ENCODE measurements around the gene AFAP1. TPM values are rescaled to one million over a fixed set of nuclear protein-coding genes. Genes with fewer than 3 reads are reported as not detected.
A peak's percentile ranks its signal among the peaks of the same experiment; 100 is the strongest.

Gene AFAP1
- total and polyA plus RNA-seq, 2 of the 4 experiments (the other 2 are of a cell fraction), result 48.2 to 80.9 TPM

- H4K91ac ChIP-seq (ENCODE audit: insufficient read depth, low read depth, low read length), result no peak overlapping the region
- no peak overlapping the region for H2BK20ac ChIP-seq (ENCODE audit: low read depth, low read length)
- no peaks in the 10 kb centered on the region for H3K27me3 ChIP-seq (ENCODE audit: control insufficient read depth, insufficient read depth, low read length)
- ATAC-seq (ENCODE audit: low read depth), result no peak
- intact Hi-C loops (cut with micrococcal nuclease) (no loop called here), dilution Hi-C loops (cut with HindIII; ENCODE audit: low sequenced_read_pairs, unreplicated experiment) (no loop called here), in situ Hi-C loops (cut with MboI; ENCODE audit: low sequenced_read_pairs) (no loop called here)
- H4K8ac ChIP-seq (ENCODE audit: low read depth in 2 of 2, low read length in 2 of 2), result 0 out of 4 replicates have a peak overlapping the region, but pooled peaks of 1 of the 2 experiments have one; percentile 0
- H3K4me2 ChIP-seq (ENCODE audit: low read depth, low read length), result no peak overlapping the region
- no peak overlapping the region for H3K4me3 ChIP-seq (ENCODE audit: insufficient read depth, low read depth, low read length)
- no peak overlapping the region for H3K23ac ChIP-seq (ENCODE audit: low read depth, low read length)
- no peak overlapping the region for H3K27ac ChIP-seq (ENCODE audit: insufficient read depth, low read length)
- peak; percentile 62 for DNase-seq
- H3K4me1 ChIP-seq (ENCODE audit: control insufficient read depth, insufficient read depth, low read length), result peaks cover 30% of the 10 kb centered on the region
- 94% methylated on average over 4 of the region's 7 CpGs; no CpG with 5 or more reads in 1 of the 2 experiments for WGBS, 2 experiments (ENCODE audit: extremely low coverage in 2 of 2, insufficient read length in 1 of 2)
- H3K18ac ChIP-seq (ENCODE audit: low read depth, low read length), result no peak overlapping the region
- H2AK5ac ChIP-seq (ENCODE audit: low read depth, low read length), result 0 out of 2 replicates have a peak overlapping the region, but pooled peaks have one; percentile 5
- H2BK15ac ChIP-seq (ENCODE audit: low read depth, low read length), result no peak overlapping the region
- no peak overlapping the region for H2AFZ ChIP-seq (replicated peaks; ENCODE audit: low read length, poor library complexity)
- no peak overlapping the region for H2AK9ac ChIP-seq (replicated peaks; ENCODE audit: low read depth, low read length, poor library complexity)
- TF ChIP-seq RCOR1 (IDR thresholded peaks at IDR 0.05; ENCODE audit: insufficient replicate concordance, low read length), result no peak
- no peak for TF ChIP-seq RFX5 (IDR thresholded peaks at IDR 0.05; ENCODE audit: low read depth, low read length)
- TF ChIP-seq ELK1 (IDR thresholded peaks at IDR 0.05; ENCODE audit: borderline replicate concordance, low read depth, low read length), result no peak
- no peak for TF ChIP-seq USF2 (IDR thresholded peaks at IDR 0.05; ENCODE audit: low read depth, low read length)
- no peak for TF ChIP-seq CTCF (conservative IDR thresholded peaks at IDR 0.05; ENCODE audit: low read depth, low read length)
- TF ChIP-seq SMC3 (IDR thresholded peaks at IDR 0.05; ENCODE audit: low read depth, low read length), result no peak
- TF ChIP-seq FOS (IDR thresholded peaks at IDR 0.05; ENCODE audit: low read depth, low read length), result no peak
- TF ChIP-seq RAD21 (IDR thresholded peaks at IDR 0.05; ENCODE audit: low read length), result no peak
- no peak for TF ChIP-seq NFE2L2 (IDR thresholded peaks at IDR 0.05; ENCODE audit: low read depth, low read length)
- no peak for TF ChIP-seq MAZ (IDR thresholded peaks at IDR 0.05; ENCODE audit: borderline replicate concordance, low read depth, low read length)
- no peak for TF ChIP-seq MAFK (IDR thresholded peaks at IDR 0.05; ENCODE audit: low read depth, low read length)
- no peak for TF ChIP-seq CEBPB (IDR thresholded peaks at IDR 0.05; ENCODE audit: low read depth, low read length)
- peaks cover 32% of the 10 kb centered on the region for H3K9me1 ChIP-seq (ENCODE audit: insufficient read depth, low read length)
- no peak overlapping the region for H3K4ac ChIP-seq (ENCODE audit: low read depth, low read length)
- H3K9me3 ChIP-seq (ENCODE audit: control insufficient read depth, insufficient read depth, low read length), result no peaks in the 10 kb centered on the region
- no peak overlapping the region for H3K56ac ChIP-seq (ENCODE audit: extremely low read depth, insufficient read depth, low read length)
- H3K9ac ChIP-seq (ENCODE audit: low read depth, low read length), result no peak overlapping the region
- H3K79me1 ChIP-seq (ENCODE audit: low read depth in 1 of 2, low read length in 2 of 2), result peaks cover 7 to 83% of the 10 kb centered on the region in 2 experiments; a peak in 3 of 4 replicates
- H4K5ac ChIP-seq (ENCODE audit: low read depth, low read length), result no peak overlapping the region
- H4K20me1 ChIP-seq (ENCODE audit: insufficient read depth, low read length), result peaks cover 51% of the 10 kb centered on the region; the same call in 1 of the 2 replicates
- POLR2A ChIA-PET (ENCODE audit: unreplicated experiment), result no interaction called here
- H2BK120ac ChIP-seq (ENCODE audit: low read depth, low read length), result no peak overlapping the region
- no TSS peak for BruUV-seq (replicated peaks)
- H3K36me3 ChIP-seq (ENCODE audit: control insufficient read depth, insufficient read depth, low read length), result peaks cover 10% of the 10 kb centered on the region
- CTCF ChIA-PET, result no interaction called here
- no peak overlapping the region for H2BK5ac ChIP-seq (ENCODE audit: low read depth, low read length, poor library complexity, severe bottlenecking)
- H3K14ac ChIP-seq (replicated peaks; ENCODE audit: low read depth, low read length), result peak overlapping the region; percentile 44; the same call in 1 of the 2 replicates
These were observed 41.9 kb downstream of the AFAP1 start for GRCh38 chr4:7897811-7898210.

Measured in IMR-90 (cell line).